Keratinocyte (primary cell): Measurements from ENCODE around the gene NID2. TPM values are rescaled to one million over a fixed set of nuclear protein-coding genes. Genes with fewer than 3 reads are reported as not detected.

Source experiments
- DNase-seq: peaks from one replicate; pipeline ENCODE4 v3.0.0-alpha.2; 2011; ENCODE audit warnings: low read depth, missing footprints, low spot score
- FAIRE-seq: peaks from 2 replicates; lab custom pipeline; 2011; peaks lifted over from hg19 to GRCh38; lab: Jason Lieb, UNC
- H2AFZ ChIP-seq: 2 replicates; pipeline ENCODE4 v1.6.0; 2012; ENCODE audit warnings: low read length, control low read depth, inconsistent platforms; ENCODE audit not compliant: control insufficient read depth
- H3K27ac ChIP-seq: 2 replicates; pipeline ENCODE4 v1.5.1; 2011; ENCODE audit warnings: low read length; ENCODE audit not compliant: control insufficient read depth, insufficient read depth
- H3K27me3 ChIP-seq: 3 replicates; pipeline ENCODE4 v1.6.0; 2011; ENCODE audit warnings: low read length; ENCODE audit not compliant: control insufficient read depth, insufficient read depth; ENCODE audit errors: extremely low read depth
- H3K36me3 ChIP-seq, 2 experiments: 2 replicates in 1 of 2; 3 replicates in 1 of 2; pipeline ENCODE4 v1.5.1; 2011; ENCODE audit warnings: low read length in 2 of 2, mild to moderate bottlenecking in 1 of 2; ENCODE audit not compliant: control insufficient read depth in 2 of 2, insufficient read depth in 2 of 2; ENCODE audit errors: extremely low read depth in 1 of 2
- H3K4me1 ChIP-seq: 3 replicates; pipeline ENCODE4 v1.5.1; 2011; ENCODE audit warnings: low read length; ENCODE audit not compliant: control insufficient read depth, insufficient read depth; ENCODE audit errors: extremely low read depth
- H3K4me2 ChIP-seq: 3 replicates; pipeline ENCODE4 v1.6.0; 2011; ENCODE audit warnings: low read depth, low read length; ENCODE audit not compliant: control insufficient read depth, insufficient read depth; ENCODE audit errors: extremely low read depth
- H3K4me3 ChIP-seq, 3 experiments: fragments of 200-600 bp in 1 of 3; sonication (generic) in 1 of 3; 2 replicates in 2 of 3; 3 replicates in 1 of 3; pipeline ENCODE4 v1.5.1; 2011 to 2016; ENCODE audit warnings: low read length in 3 of 3, mild to moderate bottlenecking in 3 of 3, control low read depth in 2 of 3, inconsistent platforms in 1 of 3, low read depth in 1 of 3, mixed read lengths in 1 of 3, mixed run types in 1 of 3, moderate library complexity in 1 of 3; ENCODE audit not compliant: control insufficient read depth in 2 of 3, insufficient read depth in 2 of 3; ENCODE audit errors: extremely low read depth in 1 of 3
- H3K79me2 ChIP-seq: 2 replicates; pipeline ENCODE4 v1.6.0; 2012; ENCODE audit warnings: low read length; ENCODE audit not compliant: control insufficient read depth, insufficient read depth
- H3K9ac ChIP-seq: 3 replicates; pipeline ENCODE4 v1.6.0; 2011; ENCODE audit warnings: low read length; ENCODE audit not compliant: control insufficient read depth, insufficient read depth; ENCODE audit errors: extremely low read depth
- H3K9me1 ChIP-seq: 3 replicates; pipeline ENCODE4 v1.6.0; 2011; ENCODE audit warnings: low read length; ENCODE audit not compliant: control insufficient read depth, insufficient read depth; ENCODE audit errors: extremely low read depth
- H3K9me3 ChIP-seq: 2 replicates; pipeline ENCODE4 v1.5.1; 2012; ENCODE audit warnings: low read depth, low read length; ENCODE audit not compliant: control insufficient read depth
- H4K20me1 ChIP-seq: 3 replicates; pipeline ENCODE4 v1.6.0; 2011; ENCODE audit warnings: low read length; ENCODE audit not compliant: control insufficient read depth, insufficient read depth; ENCODE audit errors: extremely low read depth
- CTCF ChIP-seq, 3 experiments: IDR thresholded peaks in 1 of 3; conservative IDR thresholded peaks in 1 of 3; optimal IDR thresholded peaks in 1 of 3; 2 replicates in 2 of 3; 3 replicates in 1 of 3; pipeline versions ENCODE3 to v1.5.1; 2011; ENCODE audit warnings: low read length in 3 of 3, mild to moderate bottlenecking in 3 of 3, moderate library complexity in 2 of 3, control low read depth in 1 of 3, inconsistent platforms in 1 of 3; ENCODE audit not compliant: insufficient read depth in 2 of 3; ENCODE audit errors: extremely low read depth in 1 of 3
- EZH2 ChIP-seq: IDR thresholded peaks from one replicate; pipeline ENCODE4 v1.6.1; 2012; ENCODE audit warnings: inconsistent platforms, mild to moderate bottlenecking, low read length, moderate library complexity
- dilution Hi-C: fragments of 300-500 bp; cut with MboI; formaldehyde crosslinking; loops from one replicate; pipeline ENCODE4 v1.7.0; 2020; ENCODE audit warnings: low sequenced_read_pairs; ENCODE audit not compliant: extremely low pct_ligation_motif_present
- polyA plus RNA-seq, 5 experiments: library from polyadenylated mRNA; depleted of rRNA in 3 of 5; stranded (reverse) in 3 of 5; stranded (forward) in 1 of 5; unstranded in 1 of 5; fragments of >200 nt; gene quantifications; 1 replicate in 1 of 5; 2 replicates in 3 of 5; 3 replicates in 1 of 5; pipeline versions ENCODE4 v1.2.1 to v1.2.3, GENCODE V29; 2011 to 2012; ENCODE audit warnings: missing spikeins in 2 of 5, low read depth in 1 of 5, low replicate concordance in 1 of 5

NID2 gene
- polyA plus RNA-seq, 1 donor (not counting 4 experiments of a cell fraction or from before 2014, with no cell fraction given): 1.7 TPM

GRCh38 chr14:52021957-52022600 is 46.8 kb downstream of the NID2 start:
- DNase-seq: no peak
- no peak overlapping the region for H2AFZ ChIP-seq
- H3K9me1 ChIP-seq: no peaks in the 10 kb centered on the region
- H3K27ac ChIP-seq: no peak overlapping the region
- no peak overlapping the region for H3K4me2 ChIP-seq
- no peaks in the 10 kb centered on the region for H3K36me3 ChIP-seq
- H3K9me3 ChIP-seq: no peaks in the 10 kb centered on the region
- dilution Hi-C loops: no loop called here
- H4K20me1 ChIP-seq: no peaks in the 10 kb centered on the region
- no peak overlapping the region for H3K9ac ChIP-seq
- no peak overlapping the region for H3K4me3 ChIP-seq
- TF ChIP-seq CTCF (optimal IDR thresholded peaks at IDR 0.05 in 1 of 3, IDR thresholded peaks at IDR 0.05 in 1 of 3, conservative IDR thresholded peaks at IDR 0.05 in 1 of 3; ENCODE audit: extremely low read depth in 1 of 3, insufficient read depth in 2 of 3, low read length in 3 of 3): no peak
- no peak for TF ChIP-seq EZH2
- no peaks in the 10 kb centered on the region for H3K27me3 ChIP-seq
- no peak for FAIRE-seq
- H3K4me1 ChIP-seq: peaks cover 3% of the 10 kb centered on the region
- no peaks in the 10 kb centered on the region for H3K79me2 ChIP-seq

- Histone ChIP-seq H4K20me1 (no peaks in the 10 kb centered on the region), H3K36me3 (no peaks in the 10 kb centered on the region), H3K79me2 (no peaks in the 10 kb centered on the region), H3K4me1 (peaks cover 3% of the 10 kb centered on the region), H3K4me3 (no peak overlapping the region), H3K9ac (no peak overlapping the region), H3K4me2 (no peak overlapping the region), H3K9me3 (no peaks in the 10 kb centered on the region), H3K27me3 (no peaks in the 10 kb centered on the region), H3K27ac (no peak overlapping the region), H3K9me1 (no peaks in the 10 kb centered on the region), H2AFZ (no peak overlapping the region)
- dilution Hi-C loops: no loop called here
- no peak for TF ChIP-seq CTCF (optimal IDR thresholded peaks at IDR 0.05 in 1 of 3, IDR thresholded peaks at IDR 0.05 in 1 of 3, conservative IDR thresholded peaks at IDR 0.05 in 1 of 3; ENCODE audit: extremely low read depth in 1 of 3, insufficient read depth in 2 of 3, low read length in 3 of 3)
- no peak for TF ChIP-seq EZH2
- FAIRE-seq: no peak
- no peak for DNase-seq
Observed at GRCh38 chr14:52020866-52021717, 47.8 kb downstream of the NID2 start.
